NT2/D1 (cell line): Measurements from ENCODE around the gene IPO5.

Experiments
- DNase-seq: peaks from one replicate; pipeline ENCODE4 v3.0.0-alpha.2; 2011; ENCODE audit warnings: low read depth, low spot score
- H3K27me3 ChIP-seq: 2 replicates; pipeline ENCODE4 v1.6.0; 2011; ENCODE audit warnings: mild to moderate bottlenecking; ENCODE audit not compliant: insufficient read length, insufficient read depth
- H3K36me3 ChIP-seq: 2 replicates; pipeline ENCODE4 v1.6.1; 2011; ENCODE audit warnings: mild to moderate bottlenecking, low read length, mixed read lengths; ENCODE audit not compliant: insufficient read depth, insufficient read length
- H3K4me1 ChIP-seq: 2 replicates; pipeline ENCODE4 v1.5.1; 2011; ENCODE audit not compliant: insufficient read depth, insufficient read length
- H3K4me3 ChIP-seq: 2 replicates; pipeline ENCODE4 v1.5.1; 2011; ENCODE audit warnings: low read depth; ENCODE audit not compliant: insufficient read length
- H3K9ac ChIP-seq: 2 replicates; pipeline ENCODE4 v1.6.0; 2011; ENCODE audit warnings: low read depth; ENCODE audit not compliant: insufficient read length
- H3K9me3 ChIP-seq: 2 replicates; pipeline ENCODE4 v1.5.1; 2011; ENCODE audit warnings: mild to moderate bottlenecking, low read length; ENCODE audit not compliant: insufficient read depth
- SUZ12 ChIP-seq: IDR thresholded peaks from 2 replicates; pipeline ENCODE4 v1.6.1; 2011; ENCODE audit not compliant: insufficient read length, insufficient read depth; ENCODE audit errors: extremely low read depth
- YY1 ChIP-seq: IDR thresholded peaks from 2 replicates; pipeline ENCODE4 v1.6.1; 2011; ENCODE audit not compliant: insufficient read length, insufficient read depth
- ZNF274 ChIP-seq: IDR thresholded peaks from 2 replicates; pipeline ENCODE4 v1.6.1; 2011; ENCODE audit warnings: mild to moderate bottlenecking, low read depth, low read length

The IPO5 gene

GRCh38 chr13:98018293-98018692 is 64.8 kb downstream of the IPO5 start:
- TF ChIP-seq YY1 (no peak), ZNF274 (no peak), SUZ12 (no peak)
- Histone ChIP-seq H3K9me3 (no peaks in the 10 kb centered on the region), H3K9ac (no peak overlapping the region), H3K4me3 (no peak overlapping the region), H3K27me3 (no peaks in the 10 kb centered on the region), H3K4me1 (no peaks in the 10 kb centered on the region), H3K36me3 (peaks cover 85% of the 10 kb centered on the region)
- DNase-seq, result no peak

- TF ChIP-seq SUZ12, result no peak
- no peak for TF ChIP-seq YY1
- TF ChIP-seq ZNF274, result no peak
- Histone ChIP-seq H3K27me3 (no peaks in the 10 kb centered on the region), H3K36me3 (peaks cover 84% of the 10 kb centered on the region), H3K9me3 (no peaks in the 10 kb centered on the region), H3K4me1 (no peaks in the 10 kb centered on the region), H3K4me3 (no peak overlapping the region), H3K9ac (no peak overlapping the region)
- no peak for DNase-seq
These were observed 65.7 kb downstream of the IPO5 start for GRCh38 chr13:98019186-98019585.

GRCh38 chr13:98020271-98020670 is 66.8 kb downstream of the IPO5 start:
- no peaks in the 10 kb centered on the region for H3K9me3 ChIP-seq
- no peaks in the 10 kb centered on the region for H3K4me1 ChIP-seq
- no peak overlapping the region for H3K4me3 ChIP-seq
- no peak for DNase-seq
- H3K36me3 ChIP-seq, result peaks cover 79% of the 10 kb centered on the region
- TF ChIP-seq SUZ12 (no peak), YY1 (no peak), ZNF274 (no peak)
- H3K27me3 ChIP-seq, result no peaks in the 10 kb centered on the region
- H3K9ac ChIP-seq, result no peak overlapping the region

GRCh38 chr13:98022210-98022609 is 68.7 kb downstream of the IPO5 start:
- H3K9ac ChIP-seq, result no peak overlapping the region
- peaks cover 67% of the 10 kb centered on the region for H3K36me3 ChIP-seq
- no peaks in the 10 kb centered on the region for H3K9me3 ChIP-seq
- H3K4me1 ChIP-seq, result no peaks in the 10 kb centered on the region
- no peaks in the 10 kb centered on the region for H3K27me3 ChIP-seq
- DNase-seq, result no peak
- no peak overlapping the region for H3K4me3 ChIP-seq
- TF ChIP-seq ZNF274, result no peak
- no peak for TF ChIP-seq YY1
- TF ChIP-seq SUZ12, result no peak

- no peaks in the 10 kb centered on the region for H3K27me3 ChIP-seq
- H3K4me1 ChIP-seq, result no peaks in the 10 kb centered on the region
- no peak for TF ChIP-seq SUZ12
- no peak for TF ChIP-seq YY1
- no peak for TF ChIP-seq ZNF274
- peaks cover 40% of the 10 kb centered on the region for H3K36me3 ChIP-seq
- no peak overlapping the region for H3K4me3 ChIP-seq
- no peak for DNase-seq
- no peak overlapping the region for H3K9ac ChIP-seq
- H3K9me3 ChIP-seq, result no peaks in the 10 kb centered on the region
These were observed 72.1 kb downstream of the IPO5 start for GRCh38 chr13:98025480-98026025.

- no peak overlapping the region for H3K9ac ChIP-seq
- no peak for TF ChIP-seq SUZ12
- H3K36me3 ChIP-seq, result peaks cover 31% of the 10 kb centered on the region
- H3K9me3 ChIP-seq, result no peaks in the 10 kb centered on the region
- no peak overlapping the region for H3K4me3 ChIP-seq
- H3K27me3 ChIP-seq, result no peaks in the 10 kb centered on the region
- H3K4me1 ChIP-seq, result no peaks in the 10 kb centered on the region
- peak; percentile 30 for DNase-seq
These were observed 73.0 kb downstream of the IPO5 start for GRCh38 chr13:98026457-98026857.

- DNase-seq, result no peak
- H3K27me3 ChIP-seq, result no peaks in the 10 kb centered on the region
- H3K9me3 ChIP-seq, result no peaks in the 10 kb centered on the region
- H3K4me3 ChIP-seq, result no peak overlapping the region
- no peak overlapping the region for H3K9ac ChIP-seq
- peaks cover 2% of the 10 kb centered on the region for H3K4me1 ChIP-seq
- H3K36me3 ChIP-seq, result no peaks in the 10 kb centered on the region
- TF ChIP-seq SUZ12, result no peak
- TF ChIP-seq YY1, result no peak
- no peak for TF ChIP-seq ZNF274
These were observed 78.7 kb downstream of the IPO5 start for GRCh38 chr13:98032168-98032567.
